ENCODE measurements around the gene PIGN. TPM values are rescaled to one million over a fixed set of nuclear protein-coding genes. Genes with fewer than 3 reads are reported as not detected.

PIGN gene
- total RNA-seq, 5 donors from 2014 or later (not counting 1 experiment from before 2014, with no cell fraction given): 19.5 to 24.0 (median 21.8) TPM

GRCh38 chr18:62060820-62061219, 126.0 kb downstream of the PIGN start:
- no peak overlapping the region for H3K4me3 ChIP-seq (ENCODE audit: control insufficient read depth in 1 of 2, extremely low read depth in 1 of 2, low read length in 1 of 2)
- no peak overlapping the region for H3K4me3 Mint-ChIP-seq
- no peaks in the 10 kb centered on the region for H3K27me3 Mint-ChIP-seq
- no peak for DNase-seq
- peaks cover 9 to 20% (median 11%) of the 10 kb centered on the region in 3 donors for H3K9me3 Mint-ChIP-seq
- peaks cover 55% of the 10 kb centered on the region for H3K36me3 Mint-ChIP-seq
- CTCF ChIA-PET: interaction anchor here in 1 of 2 donors (0.7 kb wide), 1 partner anchor 1664 kb away, joined by 8 read pairs; no protein-coding TSS in a partner anchor
- no peaks in the 10 kb centered on the region for H3K36me3 ChIP-seq (ENCODE audit: control insufficient read depth in 2 of 2, extremely low read depth in 1 of 2, insufficient read depth in 1 of 2, low read length in 1 of 2)
- WGBS (ENCODE audit: insufficient coverage): 83% methylated on average over 1 of the region's 2 CpGs
- POLR2A ChIA-PET: no interaction called here
- H3K27me3 ChIP-seq (replicated peaks in 1 of 2; ENCODE audit: control insufficient read depth in 2 of 2, extremely low read depth in 1 of 2, insufficient read depth in 2 of 2, low read length in 1 of 2): no peaks in the 10 kb centered on the region
- H3K27ac ChIP-seq (ENCODE audit: low read length): no peak overlapping the region
- no peaks in the 10 kb centered on the region for H3K4me1 Mint-ChIP-seq
- H3K27ac Mint-ChIP-seq: no peak overlapping the region
- no peaks in the 10 kb centered on the region for H3K4me1 ChIP-seq (ENCODE audit: control insufficient read depth in 1 of 2, extremely low read depth in 1 of 2, insufficient read depth in 2 of 2, low read length in 2 of 2)
- no peaks in the 10 kb centered on the region for H3K9me3 ChIP-seq
- ATAC-seq (replicated peaks in 1 of 4): no peak

- H3K9me3 Mint-ChIP-seq: peaks cover 13 to 17% (median 13%) of the 10 kb centered on the region in 3 donors
- POLR2A ChIA-PET: no interaction called here
- H3K9me3 ChIP-seq: no peaks in the 10 kb centered on the region
- no peak overlapping the region for H3K4me3 Mint-ChIP-seq
- ATAC-seq (replicated peaks in 1 of 4): no peak
- WGBS (ENCODE audit: insufficient coverage): no CpG with 5 or more reads among the region's 2 CpGs
- H3K27ac Mint-ChIP-seq: no peak overlapping the region
- H3K36me3 ChIP-seq (ENCODE audit: control insufficient read depth in 2 of 2, extremely low read depth in 1 of 2, insufficient read depth in 1 of 2, low read length in 1 of 2): no peaks in the 10 kb centered on the region
- H3K36me3 Mint-ChIP-seq: peaks cover 54% of the 10 kb centered on the region
- H3K4me1 Mint-ChIP-seq: no peaks in the 10 kb centered on the region
- no peak overlapping the region for H3K27ac ChIP-seq (ENCODE audit: low read length)
- no peaks in the 10 kb centered on the region for H3K4me1 ChIP-seq (ENCODE audit: control insufficient read depth in 1 of 2, extremely low read depth in 1 of 2, insufficient read depth in 2 of 2, low read length in 2 of 2)
- CTCF ChIA-PET: no interaction called here
- no peaks in the 10 kb centered on the region for H3K27me3 ChIP-seq (replicated peaks in 1 of 2; ENCODE audit: control insufficient read depth in 2 of 2, extremely low read depth in 1 of 2, insufficient read depth in 2 of 2, low read length in 1 of 2)
- no peaks in the 10 kb centered on the region for H3K27me3 Mint-ChIP-seq
- DNase-seq: no peak
- H3K4me3 ChIP-seq (ENCODE audit: control insufficient read depth in 1 of 2, extremely low read depth in 1 of 2, low read length in 1 of 2): no peak overlapping the region
Observed at GRCh38 chr18:62054929-62055498, 131.8 kb downstream of the PIGN start.

DNA sequence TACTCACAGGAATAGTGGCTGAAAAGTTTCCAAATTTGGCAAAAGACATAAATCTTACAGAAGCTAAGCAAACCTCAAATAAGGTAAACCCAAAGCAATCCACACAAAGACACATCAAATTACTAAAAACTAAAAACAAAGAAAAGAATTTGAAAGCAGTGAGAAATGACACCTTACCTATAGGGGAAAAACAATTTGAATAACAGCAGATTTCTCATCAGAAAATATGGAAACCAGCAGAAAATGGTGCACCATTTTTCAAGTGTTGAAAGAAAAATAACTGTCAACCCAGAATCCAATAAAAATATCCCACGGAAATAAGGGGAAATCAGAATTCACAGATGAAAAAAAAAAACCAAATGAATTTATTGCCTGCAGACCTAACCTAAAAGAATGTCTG, 138.6 kb downstream of the PIGN start:
- ChIA-PET POLR2A (no interaction called here), CTCF (no interaction called here)
- Histone ChIP-seq H3K4me1 (ENCODE audit: control insufficient read depth in 1 of 2, extremely low read depth in 1 of 2, insufficient read depth in 2 of 2, low read length in 2 of 2) (no peaks in the 10 kb centered on the region), H3K27me3 (replicated peaks in 1 of 2; ENCODE audit: control insufficient read depth in 2 of 2, extremely low read depth in 1 of 2, insufficient read depth in 2 of 2, low read length in 1 of 2) (no peaks in the 10 kb centered on the region), H3K27ac (ENCODE audit: low read length) (no peak overlapping the region), H3K36me3 (ENCODE audit: control insufficient read depth in 2 of 2, extremely low read depth in 1 of 2, insufficient read depth in 1 of 2, low read length in 1 of 2) (peaks cover 0 to 3% of the 10 kb centered on the region in 2 donors), H3K9me3 (no peaks in the 10 kb centered on the region), H3K4me3 (ENCODE audit: control insufficient read depth in 1 of 2, extremely low read depth in 1 of 2, low read length in 1 of 2) (no peak overlapping the region)
- DNase-seq: no peak
- Mint-ChIP-seq H3K36me3 (peaks cover 37% of the 10 kb centered on the region), H3K4me1 (no peaks in the 10 kb centered on the region), H3K27me3 (no peaks in the 10 kb centered on the region), H3K9me3 (peaks cover 4 to 13% (median 4%) of the 10 kb centered on the region in 3 donors), H3K4me3 (no peak overlapping the region), H3K27ac (no peak overlapping the region)
- ATAC-seq (replicated peaks in 1 of 4): no peak
- WGBS (ENCODE audit: insufficient coverage): no CpG with 5 or more reads among the region's 1 CpG

GRCh38 chr18:62045316-62045715, 141.5 kb downstream of the PIGN start:
- Histone ChIP-seq H3K27ac (ENCODE audit: low read length) (no peak overlapping the region), H3K9me3 (no peaks in the 10 kb centered on the region), H3K4me3 (ENCODE audit: control insufficient read depth in 1 of 2, extremely low read depth in 1 of 2, low read length in 1 of 2) (no peak overlapping the region), H3K27me3 (replicated peaks in 1 of 2; ENCODE audit: control insufficient read depth in 2 of 2, extremely low read depth in 1 of 2, insufficient read depth in 2 of 2, low read length in 1 of 2) (no peaks in the 10 kb centered on the region), H3K36me3 (ENCODE audit: control insufficient read depth in 2 of 2, extremely low read depth in 1 of 2, insufficient read depth in 1 of 2, low read length in 1 of 2) (peaks cover 0 to 3% of the 10 kb centered on the region in 2 donors), H3K4me1 (ENCODE audit: control insufficient read depth in 1 of 2, extremely low read depth in 1 of 2, insufficient read depth in 2 of 2, low read length in 2 of 2) (no peaks in the 10 kb centered on the region)
- H3K4me3 Mint-ChIP-seq: no peak overlapping the region
- H3K4me1 Mint-ChIP-seq: no peaks in the 10 kb centered on the region
- H3K36me3 Mint-ChIP-seq: peaks cover 36% of the 10 kb centered on the region
- no peak for ATAC-seq (replicated peaks in 1 of 4)
- DNase-seq: no peak
- H3K27me3 Mint-ChIP-seq: no peaks in the 10 kb centered on the region
- ChIA-PET POLR2A (no interaction called here), CTCF (interaction anchor here in 1 of 2 donors (0.6 kb wide), 2 partner anchors 9 to 21 kb away, joined by 3 read pairs; no protein-coding TSS in a partner anchor)
- WGBS (ENCODE audit: insufficient coverage): 100% methylated on average over 1 of the region's 2 CpGs
- peaks cover 0 to 13% (median 2%) of the 10 kb centered on the region in 3 donors for H3K9me3 Mint-ChIP-seq
- no peak overlapping the region for H3K27ac Mint-ChIP-seq

DNA sequence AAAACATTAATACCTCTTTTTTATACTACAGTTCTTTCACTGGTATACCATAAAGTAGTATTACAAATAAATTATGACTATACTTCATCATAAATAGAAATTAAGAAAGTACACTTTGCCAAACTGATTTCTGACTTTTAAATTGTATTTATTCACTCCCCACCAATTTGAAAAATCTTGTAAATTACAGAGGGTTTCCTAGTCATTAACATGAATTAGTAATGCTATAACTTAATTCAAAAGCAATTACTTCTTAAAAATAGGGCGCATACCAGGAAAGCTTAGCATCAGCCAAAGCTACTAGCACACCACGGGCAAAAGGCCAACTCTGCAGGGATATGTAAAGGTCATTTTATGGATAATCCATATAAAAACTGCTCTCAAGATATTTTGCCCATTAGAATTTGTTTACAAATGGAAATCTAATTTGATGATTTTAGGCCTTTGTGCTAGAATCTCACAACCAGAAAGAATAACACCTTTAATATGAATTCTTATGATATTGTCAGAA, 142.3 kb downstream of the PIGN start:
- H3K4me3 Mint-ChIP-seq: no peak overlapping the region
- POLR2A ChIA-PET: no interaction called here
- no CpG with 5 or more reads among the region's 2 CpGs for WGBS (ENCODE audit: insufficient coverage)
- ATAC-seq (replicated peaks in 1 of 4) (no peak), DNase-seq (no peak)
- peaks cover 36% of the 10 kb centered on the region for H3K36me3 Mint-ChIP-seq
- Histone ChIP-seq H3K9me3 (no peaks in the 10 kb centered on the region), H3K4me3 (ENCODE audit: control insufficient read depth in 1 of 2, extremely low read depth in 1 of 2, low read length in 1 of 2) (no peak overlapping the region), H3K27me3 (replicated peaks in 1 of 2; ENCODE audit: control insufficient read depth in 2 of 2, extremely low read depth in 1 of 2, insufficient read depth in 2 of 2, low read length in 1 of 2) (no peaks in the 10 kb centered on the region), H3K27ac (ENCODE audit: low read length) (no peak overlapping the region), H3K36me3 (ENCODE audit: control insufficient read depth in 2 of 2, extremely low read depth in 1 of 2, insufficient read depth in 1 of 2, low read length in 1 of 2) (peaks cover 0 to 3% of the 10 kb centered on the region in 2 donors), H3K4me1 (ENCODE audit: control insufficient read depth in 1 of 2, extremely low read depth in 1 of 2, insufficient read depth in 2 of 2, low read length in 2 of 2) (no peaks in the 10 kb centered on the region)
- H3K27me3 Mint-ChIP-seq: no peaks in the 10 kb centered on the region
- H3K27ac Mint-ChIP-seq: no peak overlapping the region
- CTCF ChIA-PET: no interaction called here
- no peaks in the 10 kb centered on the region for H3K4me1 Mint-ChIP-seq
- H3K9me3 Mint-ChIP-seq: peaks cover 0 to 13% (median 2%) of the 10 kb centered on the region in 3 donors

GRCh38 chr18:62037989-62038778, 148.7 kb downstream of the PIGN start:
- no peak for DNase-seq
- Mint-ChIP-seq H3K36me3 (peaks cover 10% of the 10 kb centered on the region), H3K4me3 (no peak overlapping the region), H3K4me1 (peaks cover 12 to 22% (median 15%) of the 10 kb centered on the region in 3 donors), H3K27ac (no peak overlapping the region), H3K9me3 (no peaks in the 10 kb centered on the region), H3K27me3 (no peaks in the 10 kb centered on the region)
- 100% methylated on average over 1 of the region's 6 CpGs for WGBS (ENCODE audit: insufficient coverage)
- H3K4me3 ChIP-seq (ENCODE audit: control insufficient read depth in 1 of 2, extremely low read depth in 1 of 2, low read length in 1 of 2): no peak overlapping the region
- no peak for ATAC-seq (replicated peaks in 1 of 4)
- no peak overlapping the region for H3K27ac ChIP-seq (ENCODE audit: low read length)
- H3K36me3 ChIP-seq (ENCODE audit: control insufficient read depth in 2 of 2, extremely low read depth in 1 of 2, insufficient read depth in 1 of 2, low read length in 1 of 2): no peaks in the 10 kb centered on the region
- H3K27me3 ChIP-seq (replicated peaks in 1 of 2; ENCODE audit: control insufficient read depth in 2 of 2, extremely low read depth in 1 of 2, insufficient read depth in 2 of 2, low read length in 1 of 2): no peaks in the 10 kb centered on the region
- ChIA-PET CTCF (interaction anchor here (0.6 kb wide), 3 partner anchors 9 to 1917 kb away, joined by 3 to 6 read pairs (median 3); no protein-coding TSS in a partner anchor), POLR2A (no interaction called here)
- H3K9me3 ChIP-seq: no peaks in the 10 kb centered on the region
- H3K4me1 ChIP-seq (ENCODE audit: control insufficient read depth in 1 of 2, extremely low read depth in 1 of 2, insufficient read depth in 2 of 2, low read length in 2 of 2): peaks cover 0 to 8% of the 10 kb centered on the region in 2 experiments

Measured in T-cell (primary cell).